Smooth muscle cell (in vitro differentiated cells): Measurements from ENCODE around the gene HERC2. TPM values are rescaled to one million over a fixed set of nuclear protein-coding genes. Genes with fewer than 3 reads are reported as not detected.

Experiments
- DNase-seq: peaks from one replicate; lab custom pipeline; 2025; ENCODE audit not compliant: unreplicated experiment; lab: John Stamatoyannopoulos, UW
- H2AFZ ChIP-seq: fragments of 200-600 bp; sonication (generic); 2 replicates; pipeline ENCODE4 v1.6.0; 2016; ENCODE audit warnings: antibody characterized with exemption, low read depth, mild to moderate bottlenecking
- H3F3A ChIP-seq: fragments of 200-600 bp; sonication (generic); 2 replicates; pipeline ENCODE4 v1.6.0; 2017; ENCODE audit warnings: antibody characterized with exemption, low read depth
- H3K27ac ChIP-seq: fragments of 200-600 bp; sonication (generic); 2 replicates; pipeline ENCODE4 v1.5.1; 2016; ENCODE audit warnings: low read depth, mild to moderate bottlenecking
- H3K27me3 ChIP-seq: fragments of 200-600 bp; sonication (generic); 2 replicates; pipeline ENCODE4 v1.6.1; 2016; ENCODE audit warnings: low read depth, mild to moderate bottlenecking
- H3K36me3 ChIP-seq: fragments of 200-600 bp; sonication (generic); 2 replicates; pipeline ENCODE4 v1.5.1; 2016; ENCODE audit warnings: low read depth
- H3K4me1 ChIP-seq: fragments of 200-600 bp; sonication (generic); 2 replicates; pipeline ENCODE4 v1.5.1; 2016; ENCODE audit warnings: low read depth
- H3K4me2 ChIP-seq: fragments of 200-600 bp; sonication (generic); 2 replicates; pipeline ENCODE4 v1.6.0; 2016; ENCODE audit warnings: mild to moderate bottlenecking
- H3K4me3 ChIP-seq: fragments of 200-600 bp; sonication (generic); 2 replicates; pipeline ENCODE4 v1.5.1; 2016; ENCODE audit warnings: mild to moderate bottlenecking
- H3K79me2 ChIP-seq: fragments of 200-600 bp; sonication (generic); 2 replicates; pipeline ENCODE4 v1.6.0; 2016; ENCODE audit warnings: low read depth, mild to moderate bottlenecking
- H3K9ac ChIP-seq: fragments of 200-600 bp; sonication (generic); 2 replicates; pipeline ENCODE4 v1.6.0; 2016; ENCODE audit warnings: low read depth
- H3K9me3 ChIP-seq: fragments of 200-600 bp; sonication (generic); replicated peaks from 2 replicates; pipeline ENCODE4 v1.5.1; 2016; ENCODE audit warnings: low read depth
- H4K20me1 ChIP-seq: fragments of 200-600 bp; sonication (generic); 2 replicates; pipeline ENCODE4 v1.6.0; 2016; ENCODE audit warnings: low read depth
- WGBS: methylation state at CpG from one replicate; pipeline ENCODE4 v1.1.7; 2016; ENCODE audit warnings: low lambda C conversion rate; 5-methylcytosine and 5-hydroxymethylcytosine counted together
- polyA plus RNA-seq: library from polyadenylated mRNA; unstranded; fragments of >200 nt; fragmentation: Nextera tagmentation; extraction: Ambion mirVana; gene quantifications from 2 replicates; pipeline ENCODE4 v1.2.1, GENCODE V29; 2016
- total RNA-seq: library from RNA; depleted of rRNA; stranded (reverse); fragments of >200 nt; gene quantifications from 2 replicates; pipeline ENCODE4 v1.2.3, GENCODE V29; 2014
- TF ChIP-seq, protein P1 (sequence below): fragments of 200-600 bp; sonication (generic); IDR thresholded peaks from 2 replicates; pipeline ENCODE4 v1.5.1; 2017; ENCODE audit warnings: borderline replicate concordance, mild to moderate bottlenecking, antibody characterized with exemption; ENCODE audit not compliant: insufficient read depth, poor library complexity, severe bottlenecking

HERC2 gene
- total and polyA plus RNA-seq, 2 experiments from 2014 or later, result 19.9 to 33.1 TPM

DNA sequence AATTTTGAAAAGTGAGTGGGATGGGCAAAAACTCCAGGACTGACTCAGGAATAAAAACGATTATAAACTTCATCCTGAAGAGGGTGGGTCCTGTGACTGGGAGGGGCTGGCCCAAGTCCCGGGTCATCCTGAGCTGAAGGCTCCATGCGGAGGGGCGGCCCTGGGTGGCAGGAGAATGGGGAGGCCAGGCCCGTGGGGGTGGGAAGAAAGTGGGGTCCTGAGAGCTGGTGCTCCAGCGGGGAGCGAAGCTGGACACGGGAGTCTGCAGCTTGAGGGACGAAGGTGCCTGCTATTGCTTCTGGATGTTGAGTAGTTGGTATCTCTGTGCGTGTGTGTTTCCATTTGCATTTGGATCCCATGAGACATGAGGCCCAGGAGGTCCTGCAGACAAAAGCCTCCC is 218.1 kb downstream of the HERC2 start:
- Histone ChIP-seq H4K20me1 (no peaks in the 10 kb centered on the region), H3K27me3 (peaks cover 50% of the 10 kb centered on the region), H3K27ac (no peak overlapping the region), H3K9me3 (no peaks in the 10 kb centered on the region), H3K4me2 (no peak overlapping the region), H3F3A (peaks cover 4% of the 10 kb centered on the region), H3K4me3 (no peak overlapping the region), H3K4me1 (peaks cover 9% of the 10 kb centered on the region), H2AFZ (no peak overlapping the region), H3K79me2 (no peaks in the 10 kb centered on the region), H3K36me3 (no peaks in the 10 kb centered on the region), H3K9ac (no peak overlapping the region)
- DNase-seq, result no peak
- TF ChIP-seq, protein P1, sequence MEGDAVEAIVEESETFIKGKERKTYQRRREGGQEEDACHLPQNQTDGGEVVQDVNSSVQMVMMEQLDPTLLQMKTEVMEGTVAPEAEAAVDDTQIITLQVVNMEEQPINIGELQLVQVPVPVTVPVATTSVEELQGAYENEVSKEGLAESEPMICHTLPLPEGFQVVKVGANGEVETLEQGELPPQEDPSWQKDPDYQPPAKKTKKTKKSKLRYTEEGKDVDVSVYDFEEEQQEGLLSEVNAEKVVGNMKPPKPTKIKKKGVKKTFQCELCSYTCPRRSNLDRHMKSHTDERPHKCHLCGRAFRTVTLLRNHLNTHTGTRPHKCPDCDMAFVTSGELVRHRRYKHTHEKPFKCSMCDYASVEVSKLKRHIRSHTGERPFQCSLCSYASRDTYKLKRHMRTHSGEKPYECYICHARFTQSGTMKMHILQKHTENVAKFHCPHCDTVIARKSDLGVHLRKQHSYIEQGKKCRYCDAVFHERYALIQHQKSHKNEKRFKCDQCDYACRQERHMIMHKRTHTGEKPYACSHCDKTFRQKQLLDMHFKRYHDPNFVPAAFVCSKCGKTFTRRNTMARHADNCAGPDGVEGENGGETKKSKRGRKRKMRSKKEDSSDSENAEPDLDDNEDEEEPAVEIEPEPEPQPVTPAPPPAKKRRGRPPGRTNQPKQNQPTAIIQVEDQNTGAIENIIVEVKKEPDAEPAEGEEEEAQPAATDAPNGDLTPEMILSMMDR, result no peak
- 85% methylated on average over 8 of the region's 10 CpGs for WGBS

DNA sequence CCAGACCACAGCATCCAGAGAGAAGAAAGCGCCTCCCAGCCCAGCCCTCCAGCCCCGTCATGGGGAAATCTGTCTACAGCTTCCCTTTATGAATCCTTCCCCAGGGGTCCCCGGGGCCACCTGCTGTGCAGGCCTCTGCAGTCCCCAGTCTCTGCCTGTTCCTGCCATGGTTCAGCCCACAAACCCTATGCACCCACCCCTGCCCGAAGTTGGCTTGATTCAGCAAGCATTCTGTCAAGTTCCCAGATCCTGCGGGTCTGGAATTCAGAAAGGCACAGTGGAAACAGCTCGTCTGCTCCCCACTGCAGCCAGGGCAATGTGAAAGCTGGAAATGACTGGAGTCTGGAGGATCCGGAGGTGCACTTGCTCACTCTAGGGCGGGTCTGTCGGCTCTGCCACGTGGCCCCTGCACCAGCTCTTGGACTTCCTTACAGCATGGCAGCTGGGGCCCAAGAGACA is 220.0 kb downstream of the HERC2 start:
- DNase-seq, result no peak
- Histone ChIP-seq H3K4me1 (peaks cover 18% of the 10 kb centered on the region), H3K4me2 (no peak overlapping the region), H3K27ac (no peak overlapping the region), H3K36me3 (no peaks in the 10 kb centered on the region), H3F3A (peaks cover 22% of the 10 kb centered on the region), H3K9me3 (no peaks in the 10 kb centered on the region), H4K20me1 (peaks cover 12% of the 10 kb centered on the region), H3K9ac (no peak overlapping the region), H3K4me3 (no peak overlapping the region), H2AFZ (no peak overlapping the region), H3K79me2 (no peaks in the 10 kb centered on the region), H3K27me3 (peaks cover 43% of the 10 kb centered on the region)
- TF ChIP-seq, protein P1, result no peak
- 86% methylated on average over 10 of the region's 10 CpGs for WGBS

DNA sequence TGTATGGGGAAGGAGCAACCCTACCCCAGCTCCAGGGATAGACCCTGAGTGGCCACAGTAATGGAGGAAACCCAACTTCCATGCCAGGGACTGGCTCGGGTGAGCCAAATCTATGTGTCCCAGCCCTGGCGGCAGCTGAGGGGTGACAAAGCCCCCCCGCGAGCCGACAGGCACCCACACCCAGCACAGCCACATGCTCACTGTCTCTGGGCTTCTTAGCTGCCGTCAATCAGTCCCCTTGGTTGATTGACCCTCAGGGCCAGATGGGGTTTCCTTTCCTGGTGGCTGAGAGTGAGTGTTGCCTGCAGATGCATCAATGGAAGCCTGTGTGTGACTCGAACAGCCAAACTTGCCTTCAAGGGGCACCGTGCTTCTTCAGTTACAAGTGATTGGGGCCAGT is 220.8 kb downstream of the HERC2 start:
- peaks cover 38% of the 10 kb centered on the region for H3K27me3 ChIP-seq
- H2AFZ ChIP-seq, result no peak overlapping the region
- H3K4me2 ChIP-seq, result no peak overlapping the region
- 81% methylated on average over 8 of the region's 8 CpGs for WGBS
- peaks cover 24% of the 10 kb centered on the region for H3K4me1 ChIP-seq
- TF ChIP-seq, protein P1, result no peak
- no peaks in the 10 kb centered on the region for H3K79me2 ChIP-seq
- H3K9ac ChIP-seq, result no peak overlapping the region
- no peak for DNase-seq
- H3K27ac ChIP-seq, result no peak overlapping the region
- peaks cover 22% of the 10 kb centered on the region for H3F3A ChIP-seq
- no peak overlapping the region for H3K4me3 ChIP-seq
- no peaks in the 10 kb centered on the region for H3K36me3 ChIP-seq
- no peaks in the 10 kb centered on the region for H3K9me3 ChIP-seq
- H4K20me1 ChIP-seq, result peaks cover 12% of the 10 kb centered on the region

DNA sequence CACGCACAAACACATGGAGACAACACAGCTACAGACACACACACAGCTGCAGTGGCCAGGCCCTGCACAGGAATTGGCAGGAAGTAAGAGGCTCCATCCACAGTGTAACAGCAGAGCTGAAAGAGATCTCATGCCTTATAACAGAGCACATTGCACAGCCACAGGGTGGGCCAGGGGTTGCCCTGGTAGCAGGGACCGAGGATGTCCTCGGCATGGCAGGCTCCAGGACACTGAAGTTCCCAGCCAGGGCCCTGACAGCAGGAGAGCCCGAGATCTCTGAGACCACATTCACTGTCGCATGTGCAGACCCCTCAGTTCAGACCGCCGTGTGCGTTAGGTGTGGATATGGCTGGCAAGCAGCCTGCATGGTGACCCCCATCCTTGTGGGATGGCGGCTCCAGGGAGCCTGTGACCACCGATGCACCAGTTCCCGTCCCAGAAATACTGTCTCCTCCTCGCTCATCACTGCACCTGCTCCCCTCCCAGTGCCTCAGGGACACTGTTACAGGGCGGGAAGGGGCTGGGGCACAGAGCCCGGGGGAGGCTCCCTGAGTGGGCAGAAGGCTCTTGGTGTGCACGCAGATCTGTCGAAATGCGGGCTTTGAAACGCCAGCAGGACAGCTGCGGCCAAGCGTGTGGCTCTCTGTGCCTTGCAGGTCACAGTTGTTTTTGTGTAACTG is 221.3 kb downstream of the HERC2 start:
- Histone ChIP-seq H3K79me2 (no peaks in the 10 kb centered on the region), H3K27me3 (peaks cover 40% of the 10 kb centered on the region), H3K27ac (no peak overlapping the region), H3K4me1 (peaks cover 29% of the 10 kb centered on the region), H4K20me1 (peaks cover 12% of the 10 kb centered on the region), H3K9ac (no peak overlapping the region), H3F3A (peaks cover 22% of the 10 kb centered on the region), H3K9me3 (no peaks in the 10 kb centered on the region), H3K4me3 (no peak overlapping the region), H3K4me2 (no peak overlapping the region), H2AFZ (no peak overlapping the region), H3K36me3 (no peaks in the 10 kb centered on the region)
- 92% methylated on average over 20 of the region's 20 CpGs for WGBS
- TF ChIP-seq, protein P1, result no peak
- DNase-seq, result no peak
